Activated CD4-positive, alpha-beta T cell treated with anti-CD3 and anti-CD28 coated beads, Interleukin-10, Interleukin-2, amounts not matched to agents 100 ng/mL and 50 ng/mL, durations not matched to agents 16 hours and 8 hours (primary cell): ENCODE measurements around the gene NIPSNAP3A.
"Not testable (repeated sequence)": the region's sequence is repeated elsewhere in the genome, so short reads cannot be mapped to it uniquely, and the experiment has no call there.

Experiments used
- DNase-seq: peaks from one replicate; pipeline ENCODE4 v3.0.0-alpha.2; 2020

NIPSNAP3A gene

DNA sequence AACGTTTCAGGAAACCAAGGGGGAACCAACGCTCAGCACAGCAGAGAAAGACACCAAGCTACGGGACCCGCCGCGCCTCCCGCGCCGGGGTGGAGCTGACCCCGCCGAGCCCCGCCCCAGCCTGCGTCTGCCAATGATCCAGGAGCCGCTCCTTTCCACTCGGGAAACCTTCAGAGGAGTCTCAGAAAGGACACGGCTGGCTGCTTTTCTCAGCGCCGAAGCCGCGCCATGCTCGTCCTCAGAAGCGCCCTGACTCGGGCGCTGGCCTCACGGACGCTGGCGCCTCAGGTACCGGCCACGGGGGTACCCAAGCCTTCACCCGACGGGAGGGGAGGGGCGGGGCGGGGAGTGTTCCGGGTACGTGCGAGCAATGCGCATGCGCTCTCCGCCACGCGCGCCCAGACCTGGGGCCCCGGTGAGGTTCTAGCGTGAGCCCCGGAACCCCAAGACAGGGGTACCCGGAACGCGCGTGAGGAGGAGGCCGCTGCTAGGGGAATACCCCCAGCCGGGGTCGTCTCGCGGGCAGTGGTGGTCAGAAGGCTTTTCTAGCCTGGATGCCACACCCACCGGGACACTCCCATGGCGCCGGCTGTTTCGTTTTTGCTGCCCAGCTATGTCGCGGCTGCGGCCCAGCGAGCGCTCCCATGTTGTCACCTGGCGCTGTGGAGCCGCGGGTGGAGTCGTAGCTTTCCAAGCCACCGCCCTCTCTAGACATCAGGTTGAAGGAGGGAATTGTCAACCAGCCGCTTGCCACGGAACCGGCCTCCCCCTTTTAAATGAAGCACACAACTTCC, at the start of gene NIPSNAP3A:
Gene NIPSNAP3A, plus strand, starts transcription at position 119 of the 794 bp plus-strand sequence. Its CDS starts 110 bp downstream, at position 229.
- DNase-seq: peak; percentile 89

DNA sequence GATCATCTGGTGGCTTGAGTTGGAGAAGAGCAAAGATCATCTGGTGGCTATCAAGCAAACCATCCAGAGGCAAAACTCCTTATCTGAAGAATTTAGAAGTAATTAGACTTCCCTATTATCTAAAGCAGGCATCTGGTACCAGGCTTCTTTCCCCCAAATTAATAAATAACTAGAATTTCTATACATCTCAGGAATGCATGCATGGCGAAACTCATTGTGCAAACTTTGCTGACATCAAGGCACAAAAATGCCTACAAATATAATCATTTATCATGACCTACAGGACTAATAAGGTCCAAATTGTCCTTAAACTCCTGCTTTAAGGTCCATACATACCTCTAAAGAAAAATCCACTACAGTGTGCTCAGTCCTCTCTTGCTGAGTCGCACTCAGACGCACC, 47.2 kb upstream of the NIPSNAP3A start:
- DNase-seq: no peak

DNA sequence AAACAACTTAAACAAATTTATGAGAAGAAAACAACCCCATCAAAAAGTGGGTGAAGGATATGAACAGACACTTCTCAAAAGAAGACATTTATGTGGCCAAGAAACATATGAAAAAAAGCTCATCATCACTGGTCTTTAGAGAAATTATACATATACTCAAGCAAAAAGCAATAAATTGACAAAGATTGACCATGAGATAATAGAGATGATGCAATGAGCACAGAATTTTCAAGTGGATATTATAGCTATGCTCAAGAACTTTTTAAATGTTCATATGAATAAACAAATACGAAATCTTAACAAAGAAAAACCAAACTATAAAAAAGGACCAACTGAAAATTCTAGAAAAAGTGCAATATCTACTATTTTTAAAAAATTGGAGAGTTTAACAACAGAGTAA, 38.7 kb upstream of the NIPSNAP3A start:
- not testable (repeated sequence) for DNase-seq

DNA sequence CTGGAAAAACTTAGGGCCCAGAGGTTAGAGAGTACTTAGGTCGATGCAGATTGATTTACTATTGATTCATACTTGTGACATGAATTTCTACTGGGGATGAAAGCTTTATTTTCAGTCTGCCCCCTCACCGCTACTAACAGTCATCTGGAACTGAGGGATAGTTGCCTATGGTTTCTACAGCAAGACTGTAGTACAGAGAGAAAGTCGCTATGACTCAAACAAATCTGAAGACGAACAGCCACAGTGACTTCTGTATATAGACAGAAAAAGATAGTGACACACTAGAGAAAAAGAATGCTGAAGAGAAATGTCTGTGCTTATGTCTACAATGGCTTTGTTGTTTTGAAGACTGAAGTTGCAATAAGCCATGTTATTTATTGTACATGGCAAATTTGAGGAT, 35.9 kb upstream of the NIPSNAP3A start:
- no peak for DNase-seq

DNA sequence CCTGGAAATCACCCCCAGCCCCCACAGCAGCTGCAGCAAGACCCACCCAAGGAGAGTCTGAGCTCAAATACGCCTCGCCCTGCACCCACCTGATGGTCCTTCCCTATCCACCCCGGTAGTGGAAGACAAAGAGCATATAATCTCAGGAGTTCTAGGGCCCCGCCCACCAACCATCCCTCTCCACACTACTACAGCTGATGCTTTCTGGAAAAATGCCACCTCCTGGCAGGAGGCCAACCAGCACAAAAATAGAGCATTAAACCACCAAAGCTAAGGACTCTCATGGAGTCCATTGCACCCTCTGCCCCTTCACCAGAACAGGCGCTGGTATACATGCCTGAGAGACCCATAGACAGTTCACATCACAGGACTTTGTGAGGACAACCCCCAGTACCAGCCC, 22.5 kb upstream of the NIPSNAP3A start:
- no peak for DNase-seq

DNA sequence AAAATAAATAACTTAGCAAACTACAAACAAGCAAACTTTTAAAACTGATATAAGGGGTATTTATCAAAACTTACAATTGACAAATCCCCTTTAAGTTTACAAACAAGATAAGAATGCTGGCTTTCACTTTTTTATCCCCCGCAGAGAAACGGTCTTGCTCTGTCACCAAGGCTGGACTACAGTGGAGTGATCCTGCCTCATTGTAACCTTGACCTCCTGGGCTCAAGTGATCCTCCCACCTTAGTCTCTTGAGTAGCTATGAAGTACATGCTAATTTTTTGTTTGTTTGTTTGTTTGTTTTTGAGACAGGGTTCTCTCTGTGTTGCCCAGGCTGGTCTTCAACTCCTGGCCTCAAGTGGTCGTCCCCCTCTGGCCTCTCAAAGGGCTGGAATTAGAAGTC, 9.0 kb upstream of the NIPSNAP3A start:
- no peak for DNase-seq

DNA sequence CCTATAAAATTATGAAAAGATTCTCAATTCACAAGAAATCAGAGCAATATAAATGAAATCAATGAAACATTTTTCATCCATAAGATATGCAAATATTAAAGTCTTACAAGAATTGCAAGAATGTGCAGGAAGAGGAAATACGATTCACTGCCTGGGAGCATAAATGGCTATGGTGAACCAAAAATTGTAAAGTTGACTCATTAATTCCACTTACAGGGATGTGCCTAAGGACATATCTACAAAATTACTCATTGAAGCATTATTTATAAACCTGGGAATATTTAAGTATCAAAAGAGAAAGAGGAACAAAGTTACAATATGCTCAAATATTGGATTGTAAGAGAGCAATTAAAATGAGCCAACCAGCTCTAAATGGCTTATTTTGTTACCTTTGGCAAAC, 6.9 kb upstream of the NIPSNAP3A start:
- no peak for DNase-seq

DNA sequence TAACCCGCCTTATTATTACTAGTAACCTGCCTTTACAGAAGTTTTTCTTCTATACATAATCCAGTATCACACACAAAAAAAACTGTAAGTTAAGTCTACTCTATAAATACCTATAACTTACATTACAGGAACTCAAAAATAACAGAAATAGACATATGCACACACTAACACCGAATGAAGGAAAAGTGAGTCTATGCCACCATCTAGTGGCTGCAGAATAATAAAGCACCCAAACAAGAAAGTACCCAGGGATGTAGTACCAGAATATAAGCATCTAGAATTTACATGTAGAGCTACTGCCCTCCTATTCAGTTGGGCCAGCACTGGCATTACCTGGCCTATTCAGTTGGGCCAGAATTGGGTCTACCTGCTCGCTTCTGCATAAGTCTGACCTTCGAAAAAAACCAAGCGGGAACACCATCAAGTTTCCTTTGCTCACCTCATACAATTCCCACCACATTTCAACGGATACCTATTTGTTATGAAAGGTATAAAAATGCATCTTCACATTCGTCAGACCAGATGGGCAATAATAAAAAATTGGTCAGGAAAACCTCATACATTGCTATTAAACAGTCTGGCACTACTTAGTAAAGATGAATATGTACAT, 4.0 kb upstream of the NIPSNAP3A start:
- DNase-seq: peak; percentile 70

DNA sequence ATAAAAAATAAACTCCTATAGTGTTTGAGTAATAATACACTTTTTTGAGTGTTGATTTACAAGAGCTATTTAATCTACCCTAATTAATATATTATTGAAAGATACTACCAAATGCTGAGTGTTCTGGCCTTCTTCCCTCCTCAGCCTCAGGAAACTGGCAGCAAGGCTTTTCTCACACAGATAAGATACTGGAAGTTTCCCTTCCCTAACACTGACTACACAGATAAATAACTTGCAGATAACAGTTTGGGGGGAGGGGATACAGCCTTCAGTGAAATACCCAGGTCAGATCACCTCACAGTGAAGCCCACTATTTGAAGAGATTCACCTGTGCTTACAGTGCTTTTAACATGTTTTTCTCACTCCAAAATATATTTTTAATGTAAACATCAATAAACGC, 1.6 kb upstream of the NIPSNAP3A start:
- no peak for DNase-seq

DNA sequence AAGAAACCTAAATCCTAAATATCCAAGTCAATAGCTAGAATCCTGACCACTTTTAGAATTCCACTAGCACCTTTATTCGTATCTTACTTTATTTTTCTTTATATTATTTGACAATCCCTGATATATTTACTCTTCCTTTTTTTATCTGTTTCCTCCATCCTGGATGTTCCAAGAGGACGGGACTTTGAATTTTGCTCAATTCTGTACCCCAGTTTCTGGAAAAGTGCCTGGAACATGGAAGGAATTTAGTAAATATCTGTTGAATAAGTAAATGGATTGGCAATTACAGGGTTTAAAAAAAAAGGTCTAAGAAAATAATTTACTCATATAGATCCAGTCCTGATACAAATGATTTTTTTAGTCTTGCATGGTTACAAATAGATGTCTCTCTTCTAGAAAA, 1.2 kb upstream of the NIPSNAP3A start:
- DNase-seq: no peak

DNA sequence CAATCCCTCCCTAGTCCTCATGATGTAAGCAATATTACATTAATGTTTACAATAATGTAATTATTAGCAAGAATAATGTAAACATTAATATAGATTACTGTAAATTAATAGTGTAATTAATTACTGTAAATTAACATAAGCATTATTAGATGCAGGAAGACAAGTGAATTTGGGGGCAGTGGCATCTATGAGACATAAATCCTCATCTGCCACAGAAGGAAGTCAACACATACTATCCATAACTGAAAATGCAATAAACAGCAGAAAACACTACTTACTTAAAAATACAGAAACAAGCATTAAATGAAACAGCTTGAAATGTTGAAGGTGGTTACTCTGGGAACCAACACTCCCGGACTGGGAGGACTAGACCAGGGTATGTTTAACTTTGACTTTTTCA, 685 bp upstream of the NIPSNAP3A start:
- DNase-seq: no peak

DNA sequence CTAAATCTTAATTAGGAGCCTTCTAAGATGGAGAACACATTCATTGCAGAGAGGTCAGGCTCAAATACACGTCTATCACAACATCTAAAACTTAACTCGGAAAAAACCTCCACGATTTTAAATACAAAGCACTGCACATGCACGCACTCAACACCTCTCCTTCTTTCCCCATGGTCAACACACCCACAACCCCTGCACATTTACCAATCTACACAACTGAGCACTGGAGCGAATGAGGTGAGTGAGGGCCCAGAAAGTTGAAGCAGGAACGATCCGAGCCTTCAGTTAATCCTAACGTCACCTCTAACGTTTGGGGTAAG, 278 bp upstream of the NIPSNAP3A start:
- no peak for DNase-seq

DNA sequence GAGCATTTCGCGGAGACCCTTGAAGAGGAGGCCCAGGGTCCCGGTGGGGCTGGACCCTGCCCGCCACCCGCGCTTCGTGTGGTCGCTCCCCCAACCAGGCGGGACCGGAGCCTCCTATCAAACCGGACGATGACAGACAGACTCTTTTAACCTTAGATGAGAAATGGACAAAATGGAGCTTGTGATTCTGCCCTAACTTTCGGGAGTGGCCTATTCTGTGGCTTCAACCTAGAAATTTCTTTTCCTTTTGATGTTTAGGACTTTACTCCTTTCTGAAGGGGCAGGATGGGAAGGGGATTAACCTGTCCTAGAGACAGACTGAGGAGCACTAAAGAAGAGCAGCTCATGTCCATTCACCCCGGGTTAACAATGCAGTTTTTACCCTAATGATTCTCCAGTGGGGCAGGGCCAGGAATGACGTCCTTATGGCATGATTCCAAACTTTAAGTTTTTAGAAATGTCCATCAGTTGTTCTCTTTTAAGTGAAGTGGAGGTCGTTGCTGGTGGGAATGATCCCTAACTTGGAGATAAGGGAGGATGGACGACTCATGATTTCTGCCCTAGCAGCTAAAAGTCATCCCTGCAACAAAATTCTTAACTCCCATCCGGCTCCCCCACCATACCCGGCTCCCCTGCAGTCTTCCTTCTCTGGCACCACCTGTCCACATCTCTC, 1.0 kb downstream of the NIPSNAP3A start:
- no peak for DNase-seq

DNA sequence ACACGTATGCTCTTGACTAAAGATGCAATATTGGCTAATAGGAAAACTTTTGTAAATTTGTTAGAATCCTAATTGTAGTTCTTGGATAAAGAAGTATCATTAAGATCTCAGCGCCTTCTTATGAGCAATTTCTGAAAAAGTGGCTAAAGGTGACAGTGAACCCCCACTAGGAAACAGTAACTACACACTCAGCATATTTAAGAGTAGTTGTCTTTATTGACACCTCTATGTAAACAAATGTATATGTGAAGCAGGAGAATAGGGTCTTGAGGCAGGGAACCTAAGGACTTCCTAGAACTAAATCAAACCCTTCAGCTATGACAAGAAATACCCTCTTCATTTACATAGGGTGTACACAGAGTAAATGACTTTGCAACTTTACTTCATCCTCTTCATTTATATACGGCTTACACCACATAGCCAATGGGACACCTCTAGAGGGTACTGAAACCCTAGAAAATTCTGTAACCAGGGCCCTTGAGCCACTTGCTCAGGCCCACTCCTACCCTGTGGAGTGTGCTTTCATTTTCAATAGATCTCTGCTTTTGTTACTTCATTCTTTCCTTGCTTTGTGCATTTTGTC, 2.8 kb downstream of the NIPSNAP3A start:
- no peak for DNase-seq

DNA sequence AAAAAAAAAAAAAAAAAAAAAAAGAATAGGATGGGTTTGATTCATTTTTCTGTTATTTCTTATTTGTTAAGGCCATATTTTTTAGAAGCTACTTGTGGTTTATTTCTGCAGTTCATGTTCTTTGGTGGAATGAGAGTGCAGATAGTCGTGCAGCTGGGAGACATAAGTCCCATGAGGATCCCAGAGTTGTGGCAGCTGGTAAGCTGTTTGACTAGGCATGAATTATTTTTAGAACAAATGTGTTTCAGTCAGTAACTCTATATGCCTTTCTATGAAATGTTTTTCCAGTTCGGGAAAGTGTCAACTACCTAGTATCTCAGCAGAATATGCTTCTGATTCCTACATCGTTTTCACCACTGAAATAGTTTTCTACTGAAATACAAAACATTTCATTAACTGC, 11.5 kb downstream of the NIPSNAP3A start:
- DNase-seq: no peak

DNA sequence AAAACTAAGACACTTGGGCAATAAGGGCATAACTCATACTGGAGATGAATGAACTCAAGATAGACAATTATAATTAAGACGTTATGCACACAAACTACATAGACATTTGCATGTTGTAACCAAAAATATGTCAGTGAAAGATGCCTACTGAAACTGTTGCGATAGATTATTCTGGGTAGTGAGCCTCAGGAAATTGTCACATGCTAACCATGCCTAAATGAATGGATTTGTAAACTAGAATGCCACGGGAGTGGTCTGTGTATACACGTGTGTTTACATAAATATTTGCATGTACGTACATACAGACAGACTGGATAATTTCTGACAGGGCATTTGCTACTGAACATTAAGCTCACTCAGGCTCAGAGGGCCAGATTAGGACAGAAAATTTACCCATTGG, 17.7 kb downstream of the NIPSNAP3A start:
- no peak for DNase-seq

DNA sequence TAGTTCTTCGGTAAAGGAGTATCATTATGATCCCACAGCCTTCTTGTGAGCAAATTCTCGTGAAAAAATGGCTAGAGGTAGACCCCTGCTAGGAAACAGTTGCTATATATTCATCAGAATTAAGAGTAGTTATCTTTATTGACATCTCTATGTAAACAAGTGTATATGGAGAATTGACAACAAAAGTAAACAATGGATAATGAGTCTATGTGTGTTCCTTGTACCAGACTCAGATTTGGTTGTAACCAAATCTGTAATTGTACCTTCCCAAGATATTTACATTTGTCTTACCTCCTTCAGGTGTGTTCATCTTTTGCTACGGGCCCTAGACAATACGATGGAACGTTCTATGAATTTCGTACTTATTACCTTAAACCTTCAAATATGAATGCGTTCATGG, 18.5 kb downstream of the NIPSNAP3A start:
- no peak for DNase-seq

DNA sequence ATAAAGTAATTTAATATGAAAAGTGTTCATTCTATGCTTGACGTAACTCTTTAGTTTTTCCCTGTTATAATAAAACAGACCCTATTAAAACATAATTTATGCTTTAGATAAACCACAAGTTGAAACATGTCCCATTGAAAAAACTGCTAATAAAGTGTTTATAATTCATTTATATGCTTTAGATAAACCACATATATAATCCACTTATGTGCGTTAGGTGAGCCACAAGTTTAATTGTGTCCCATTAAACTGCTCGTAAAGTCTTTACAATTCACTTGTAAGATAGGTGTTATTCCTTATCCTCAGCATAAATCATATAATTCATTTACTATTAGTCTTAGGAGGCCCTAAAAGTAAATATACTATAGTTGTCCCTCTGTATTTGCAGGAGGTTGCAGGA, 20.0 kb downstream of the NIPSNAP3A start:
- no peak for DNase-seq

DNA sequence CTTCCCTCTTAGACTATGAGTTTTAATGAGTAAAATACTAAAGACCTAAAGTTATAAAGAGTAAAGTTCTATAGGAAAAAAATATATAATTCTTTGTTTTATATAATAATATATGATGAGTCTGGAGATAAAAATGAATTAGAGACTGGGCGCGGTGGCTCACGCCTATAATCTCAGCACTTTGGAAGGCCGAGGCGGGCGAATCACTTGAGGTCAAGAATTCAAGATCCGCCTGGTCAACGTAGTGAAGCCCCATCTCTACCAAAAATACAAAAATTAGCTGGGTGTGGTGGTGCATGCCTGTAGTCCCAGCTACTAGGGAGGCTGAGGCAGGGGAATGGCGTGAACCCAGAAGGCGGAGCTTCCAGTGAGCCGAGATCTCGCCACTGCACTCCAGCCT, 21.5 kb downstream of the NIPSNAP3A start:
- DNase-seq: not testable (repeated sequence)

DNA sequence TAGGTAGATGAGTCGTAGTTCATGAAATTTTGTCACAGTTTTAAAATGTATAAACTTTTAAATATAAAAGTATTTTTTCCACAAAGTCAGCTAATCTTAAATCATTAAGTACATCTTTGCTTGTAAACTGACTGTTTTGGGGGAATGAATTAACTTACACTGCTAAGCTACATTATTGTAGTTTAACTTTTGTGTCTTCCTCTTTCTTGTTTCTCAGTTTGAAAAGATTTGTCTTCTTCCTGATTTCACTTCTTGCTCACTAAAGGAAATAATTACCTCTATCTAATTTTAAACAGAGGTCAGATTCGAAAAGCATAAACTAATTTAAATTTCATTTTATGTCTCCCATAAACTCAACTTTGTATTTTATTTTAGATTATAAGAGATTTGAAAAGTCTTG, 22.2 kb downstream of the NIPSNAP3A start:
- DNase-seq: no peak

DNA sequence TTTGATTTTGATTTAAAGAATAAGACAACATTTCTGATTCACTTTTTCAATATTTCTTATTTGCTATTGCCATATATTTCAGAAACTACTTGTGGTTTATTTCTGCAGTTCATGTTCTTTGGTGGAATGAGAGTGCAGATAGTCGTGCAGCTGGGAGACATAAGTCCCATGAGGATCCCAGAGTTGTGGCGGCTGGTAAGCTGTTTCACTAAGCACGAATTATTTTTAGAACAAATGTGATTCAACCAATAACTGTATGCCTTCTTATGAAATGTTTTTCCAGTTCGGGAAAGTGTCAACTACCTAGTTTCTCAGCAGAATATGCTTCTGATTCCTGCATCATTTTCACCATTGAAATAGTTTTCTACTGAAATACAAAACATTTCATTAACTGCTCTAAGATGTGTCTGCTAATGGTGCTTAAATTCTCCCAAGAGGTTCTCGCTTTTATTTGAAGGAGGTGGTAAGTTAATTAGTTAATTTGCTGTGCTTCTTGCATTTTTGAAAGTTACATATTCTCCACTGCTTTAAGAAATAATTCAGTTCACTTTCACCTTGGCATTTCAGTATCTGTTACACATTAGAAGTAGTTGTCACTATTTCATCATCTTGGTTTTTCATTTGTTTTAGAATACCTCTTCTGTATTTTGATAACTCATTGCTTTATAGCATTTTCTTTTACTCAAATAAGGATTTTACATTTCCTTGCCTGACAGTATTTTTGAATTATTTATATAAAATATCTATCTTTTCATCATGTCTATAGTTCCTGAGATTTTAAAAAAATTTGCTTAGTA, 25.4 kb downstream of the NIPSNAP3A start:
- no peak for DNase-seq

DNA sequence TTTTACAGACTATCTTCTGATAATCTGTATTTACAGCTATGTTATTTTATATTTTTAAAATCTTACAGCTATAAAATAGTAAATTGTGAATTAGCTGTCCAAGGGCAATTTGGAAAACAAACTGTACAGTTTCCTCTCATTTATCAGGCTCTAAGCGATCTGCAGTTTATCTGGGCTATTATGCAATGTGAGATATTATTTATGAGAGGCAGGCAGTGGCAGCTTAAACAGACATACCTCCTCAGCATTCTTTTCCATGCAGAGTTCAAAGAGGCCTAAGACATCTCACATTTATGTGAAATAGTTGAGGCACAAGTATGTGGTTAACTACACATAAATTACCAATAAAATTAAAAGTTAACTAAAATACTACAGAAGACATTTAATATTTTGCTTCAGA, 26.6 kb downstream of the NIPSNAP3A start:
- no peak for DNase-seq
